Mesothelial cell of epicardium (in vitro differentiated cells): ENCODE results near the gene TFR2. TPM values are rescaled to one million over a fixed set of nuclear protein-coding genes. Genes with fewer than 3 reads are reported as not detected.

Source experiments
- DNase-seq, 2 experiments: peaks; one replicate each; pipeline ENCODE4 v3.0.0; 2021; ENCODE audit warnings: low spot score in 2 of 2; ENCODE audit not compliant: unreplicated experiment in 2 of 2
- H3K27ac Mint-ChIP-seq: 2 replicates; pipeline ENCODE4 v1.8.0; 2021; ENCODE audit warnings: mixed read lengths
- H3K27me3 Mint-ChIP-seq: 2 replicates; pipeline ENCODE4 v1.8.0; 2021; ENCODE audit warnings: low read depth, mixed read lengths
- H3K36me3 Mint-ChIP-seq: 2 replicates; pipeline ENCODE4 v1.8.0; 2021; ENCODE audit warnings: mixed read lengths
- H3K4me1 Mint-ChIP-seq: 2 replicates; pipeline ENCODE4 v1.8.0; 2021; ENCODE audit warnings: mixed read lengths
- H3K4me3 Mint-ChIP-seq: 2 replicates; pipeline ENCODE4 v1.8.0; 2021; ENCODE audit warnings: mild to moderate bottlenecking, moderate library complexity, mixed read lengths
- H3K9me3 Mint-ChIP-seq: 2 replicates; pipeline ENCODE4 v1.8.0; 2021; ENCODE audit warnings: mixed read lengths
- total RNA-seq: library from RNA; stranded (reverse); gene quantifications from 3 replicates; pipeline ENCODE4 v1.2.1, GENCODE V29; 2021
- TF ChIP-seq, protein P1 (sequence below): fragments of 200-600 bp; sonication (generic); IDR thresholded peaks from one replicate; pipeline ENCODE4 v1.5.0; 2021; ENCODE audit warnings: antibody characterized with exemption; ENCODE audit not compliant: unreplicated experiment

Gene TFR2
- total RNA-seq, 1 donor from 2014 or later, result 0.54 TPM

GRCh38 chr7:100632951-100633717 is 8.2 kb downstream of the TFR2 start:
- H3K9me3 Mint-ChIP-seq, result no peaks in the 10 kb centered on the region
- peaks cover 44% of the 10 kb centered on the region for H3K27me3 Mint-ChIP-seq
- peak in 1 of 2 experiments; percentile 56 for DNase-seq
- H3K4me1 Mint-ChIP-seq, result peaks cover 6% of the 10 kb centered on the region
- H3K36me3 Mint-ChIP-seq, result no peaks in the 10 kb centered on the region
- TF ChIP-seq, protein P1, sequence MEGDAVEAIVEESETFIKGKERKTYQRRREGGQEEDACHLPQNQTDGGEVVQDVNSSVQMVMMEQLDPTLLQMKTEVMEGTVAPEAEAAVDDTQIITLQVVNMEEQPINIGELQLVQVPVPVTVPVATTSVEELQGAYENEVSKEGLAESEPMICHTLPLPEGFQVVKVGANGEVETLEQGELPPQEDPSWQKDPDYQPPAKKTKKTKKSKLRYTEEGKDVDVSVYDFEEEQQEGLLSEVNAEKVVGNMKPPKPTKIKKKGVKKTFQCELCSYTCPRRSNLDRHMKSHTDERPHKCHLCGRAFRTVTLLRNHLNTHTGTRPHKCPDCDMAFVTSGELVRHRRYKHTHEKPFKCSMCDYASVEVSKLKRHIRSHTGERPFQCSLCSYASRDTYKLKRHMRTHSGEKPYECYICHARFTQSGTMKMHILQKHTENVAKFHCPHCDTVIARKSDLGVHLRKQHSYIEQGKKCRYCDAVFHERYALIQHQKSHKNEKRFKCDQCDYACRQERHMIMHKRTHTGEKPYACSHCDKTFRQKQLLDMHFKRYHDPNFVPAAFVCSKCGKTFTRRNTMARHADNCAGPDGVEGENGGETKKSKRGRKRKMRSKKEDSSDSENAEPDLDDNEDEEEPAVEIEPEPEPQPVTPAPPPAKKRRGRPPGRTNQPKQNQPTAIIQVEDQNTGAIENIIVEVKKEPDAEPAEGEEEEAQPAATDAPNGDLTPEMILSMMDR, result no peak
- peak overlapping the region; percentile 64 for H3K4me3 Mint-ChIP-seq
- no peak overlapping the region for H3K27ac Mint-ChIP-seq

GRCh38 chr7:100630066-100630465 is 11.3 kb downstream of the TFR2 start:
- H3K27ac Mint-ChIP-seq, result no peak overlapping the region
- peaks cover 36% of the 10 kb centered on the region for H3K27me3 Mint-ChIP-seq

DNA sequence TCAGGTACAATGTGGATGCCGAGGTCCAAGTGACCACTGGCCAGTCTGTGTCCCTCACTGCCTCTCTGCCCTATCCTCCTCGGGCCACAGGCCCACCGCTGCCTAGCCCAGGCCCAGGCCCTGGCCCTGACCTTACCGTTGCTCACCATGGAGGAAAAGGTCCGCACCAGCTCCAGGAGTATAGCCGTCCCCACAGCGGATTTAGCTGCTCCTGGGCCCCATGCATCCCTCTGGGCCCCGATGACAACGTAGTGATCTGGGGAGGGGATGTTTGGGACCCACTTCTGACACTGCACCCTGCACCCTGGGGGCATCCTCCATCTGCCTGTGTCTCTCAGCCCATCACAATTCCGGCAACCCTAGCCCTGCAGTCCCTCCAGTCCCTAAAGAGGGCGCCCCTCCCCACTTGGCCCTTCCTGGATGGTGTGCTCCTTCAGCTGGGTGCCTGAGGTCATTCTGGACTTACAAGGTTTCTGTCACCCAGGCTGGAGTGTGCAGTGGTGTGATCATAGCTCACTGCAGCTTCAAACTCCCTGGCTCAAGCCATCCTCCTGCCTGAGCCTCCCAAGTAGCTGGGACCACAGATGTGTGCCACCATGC is 12.1 kb downstream of the TFR2 start:
- Mint-ChIP-seq H3K27me3 (peaks cover 28% of the 10 kb centered on the region), H3K9me3 (no peaks in the 10 kb centered on the region), H3K36me3 (no peaks in the 10 kb centered on the region), H3K27ac (no peak overlapping the region), H3K4me1 (peaks cover 6% of the 10 kb centered on the region), H3K4me3 (no peak overlapping the region)
- no peak for DNase-seq
- TF ChIP-seq, protein P1, result no peak

More at GRCh38 chr7:100630066-100630465, 11.3 kb downstream of the TFR2 start:
- H3K36me3 Mint-ChIP-seq, result no peaks in the 10 kb centered on the region
- no peak overlapping the region for H3K4me3 Mint-ChIP-seq
- DNase-seq, result no peak
- no peaks in the 10 kb centered on the region for H3K9me3 Mint-ChIP-seq
- TF ChIP-seq, protein P1, result no peak
- peaks cover 6% of the 10 kb centered on the region for H3K4me1 Mint-ChIP-seq

DNA sequence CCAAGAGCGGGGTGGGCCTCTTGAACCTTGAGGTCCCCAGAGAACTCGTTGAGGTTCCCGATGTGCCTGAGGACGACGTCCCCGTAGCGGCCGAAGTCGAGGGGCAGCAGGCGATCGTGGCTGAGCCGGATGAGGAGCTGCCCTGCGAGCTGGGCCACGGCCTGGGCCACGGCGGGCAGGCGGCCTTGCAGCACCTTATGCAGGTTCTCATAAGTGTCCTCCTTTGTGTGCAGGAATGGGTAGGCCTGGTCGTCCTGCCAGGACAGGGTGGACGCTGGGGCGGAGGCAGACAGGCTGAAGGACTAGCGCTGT is 14.2 kb downstream of the TFR2 start:
- H3K36me3 Mint-ChIP-seq, result peaks cover 3% of the 10 kb centered on the region
- DNase-seq, result no peak
- TF ChIP-seq, protein P1, result no peak
- H3K27ac Mint-ChIP-seq, result no peak overlapping the region
- H3K4me3 Mint-ChIP-seq, result no peak overlapping the region
- H3K27me3 Mint-ChIP-seq, result peaks cover 11% of the 10 kb centered on the region
- H3K4me1 Mint-ChIP-seq, result no peaks in the 10 kb centered on the region
- no peaks in the 10 kb centered on the region for H3K9me3 Mint-ChIP-seq

- Mint-ChIP-seq H3K27ac (no peak overlapping the region), H3K27me3 (peaks cover 6% of the 10 kb centered on the region), H3K36me3 (peaks cover 4% of the 10 kb centered on the region), H3K9me3 (no peaks in the 10 kb centered on the region), H3K4me1 (no peaks in the 10 kb centered on the region), H3K4me3 (peak overlapping the region; percentile 51)
- TF ChIP-seq, protein P1, result no peak
- peak; percentile 75 to 76 for DNase-seq
Observed at GRCh38 chr7:100626530-100627237, 14.7 kb downstream of the TFR2 start.
